HEK293 (cell line): Measurements from ENCODE around the gene GTF2F2.

ENCODE experiments used
- CTCF ChIA-PET: fragments of 350-600 bp; formaldehyde crosslinking; extraction: SDS; loops from one replicate; lab custom pipeline; 2021; ENCODE audit warnings: antibody characterized with exemption; lab: Yijun Ruan, JAX
- POLR2A ChIA-PET: fragments of 300-600 bp; formaldehyde crosslinking; extraction: SDS; loops from one replicate; lab custom pipeline; 2020; ENCODE audit warnings: antibody characterized with exemption, inconsistent platforms; lab: Yijun Ruan, JAX
- H3K27ac ChIP-seq: fragments of 200-500 bp; sonication (Bioruptor generic); 2 replicates; pipeline ENCODE4 v1.5.1; 2014; ENCODE audit warnings: low read depth, low read length, control low read depth, inconsistent platforms; ENCODE audit errors: extremely low read depth
- H3K36me3 ChIP-seq, 2 experiments: fragments of 200-500 bp in 1 of 2; sonication (Bioruptor generic) in 1 of 2; 1 replicate in 1 of 2; 2 replicates in 1 of 2; pipeline ENCODE4 v1.5.1; 2014 to 2017; ENCODE audit warnings: inconsistent platforms in 2 of 2, low read length in 2 of 2; ENCODE audit not compliant: control insufficient read depth in 2 of 2, insufficient read depth in 1 of 2
- H3K4me1 ChIP-seq: fragments of 200-500 bp; sonication (Bioruptor generic); 2 replicates; pipeline ENCODE4 v1.5.1; 2014; ENCODE audit warnings: mild to moderate bottlenecking, low read length, inconsistent platforms; ENCODE audit not compliant: control insufficient read depth, insufficient read depth
- H3K4me3 ChIP-seq: 2 replicates; pipeline ENCODE4 v1.5.1; 2011; ENCODE audit warnings: low read depth, mild to moderate bottlenecking, control low read depth, low read length, moderate library complexity
- H3K9me3 ChIP-seq: fragments of 200-500 bp; sonication (Bioruptor generic); 2 replicates; pipeline ENCODE4 v1.5.1; 2014; ENCODE audit warnings: low read depth, low read length, inconsistent platforms; ENCODE audit not compliant: control insufficient read depth, insufficient read depth
- IKZF3 ChIP-seq: fragments of 450-650 bp; IDR thresholded peaks from 2 replicates; pipeline ENCODE4 v1.5.0; 2018; ENCODE audit warnings: missing biosample characterization, mild to moderate bottlenecking, missing genetic modification characterization, moderate library complexity
- KLF7 ChIP-seq: fragments of 450-650 bp; formaldehyde crosslinking; IDR thresholded peaks from 2 replicates; pipeline ENCODE4 v1.5.1; 2016; ENCODE audit warnings: missing biosample characterization, missing genetic modification characterization, borderline replicate concordance
- KLF9 ChIP-seq: fragments of 450-650 bp; formaldehyde crosslinking; IDR thresholded peaks from 2 replicates; pipeline ENCODE4 v1.5.1; 2016; ENCODE audit warnings: missing biosample characterization, missing genetic modification characterization, low read depth
- SP2 ChIP-seq: fragments of 450-650 bp; formaldehyde crosslinking; IDR thresholded peaks from 2 replicates; pipeline ENCODE4 v1.5.1; 2016; ENCODE audit warnings: missing biosample characterization, missing genetic modification characterization
- TSHZ1 ChIP-seq: fragments of 450-650 bp; formaldehyde crosslinking; IDR thresholded peaks from 2 replicates; pipeline ENCODE4 v1.5.1; 2016; ENCODE audit warnings: missing biosample characterization, missing genetic modification characterization, borderline replicate concordance
- ZFP37 ChIP-seq: fragments of 450-650 bp; formaldehyde crosslinking; IDR thresholded peaks from 2 replicates; pipeline ENCODE4 v1.5.1; 2016; ENCODE audit warnings: missing biosample characterization, missing genetic modification characterization
- ZFP69B ChIP-seq: fragments of 450-650 bp; formaldehyde crosslinking; IDR thresholded peaks from 2 replicates; pipeline ENCODE4 v1.5.1; 2016; ENCODE audit warnings: missing biosample characterization, missing genetic modification characterization
- ZIC2 ChIP-seq: fragments of 450-650 bp; formaldehyde crosslinking; IDR thresholded peaks from 2 replicates; pipeline ENCODE4 v1.5.1; 2016; ENCODE audit warnings: missing biosample characterization, missing genetic modification characterization
- ZNF112 ChIP-seq: fragments of 450-650 bp; formaldehyde crosslinking; IDR thresholded peaks from 2 replicates; pipeline ENCODE4 v1.5.0; 2017; ENCODE audit warnings: missing biosample characterization, missing genetic modification characterization
- ZNF114 ChIP-seq: fragments of 450-650 bp; formaldehyde crosslinking; IDR thresholded peaks from 2 replicates; pipeline ENCODE4 v1.5.0; 2017; ENCODE audit warnings: missing biosample characterization, missing genetic modification characterization
- ZNF121 ChIP-seq: fragments of 450-650 bp; formaldehyde crosslinking; IDR thresholded peaks from 2 replicates; pipeline ENCODE4 v1.5.1; 2016; ENCODE audit warnings: missing biosample characterization, missing genetic modification characterization
- ZNF146 ChIP-seq: fragments of 450-650 bp; formaldehyde crosslinking; IDR thresholded peaks from 2 replicates; pipeline ENCODE4 v1.5.1; 2016; ENCODE audit warnings: missing biosample characterization, missing genetic modification characterization
- ZNF157 ChIP-seq: fragments of 450-650 bp; formaldehyde crosslinking; IDR thresholded peaks from 2 replicates; pipeline ENCODE4 v1.5.1; 2016; ENCODE audit warnings: missing biosample characterization, missing genetic modification characterization
- ZNF223 ChIP-seq: fragments of 450-650 bp; formaldehyde crosslinking; IDR thresholded peaks from 2 replicates; pipeline ENCODE4 v1.5.1; 2016; ENCODE audit warnings: missing biosample characterization, missing genetic modification characterization
- ZNF26 ChIP-seq: fragments of 450-650 bp; formaldehyde crosslinking; IDR thresholded peaks from 2 replicates; pipeline ENCODE4 v1.5.1; 2016; ENCODE audit warnings: missing biosample characterization, missing genetic modification characterization
- ZNF433 ChIP-seq: fragments of 450-650 bp; formaldehyde crosslinking; IDR thresholded peaks from 2 replicates; pipeline ENCODE4 v1.5.1; 2016; ENCODE audit warnings: missing biosample characterization, missing genetic modification characterization, low read depth
- ZNF48 ChIP-seq: fragments of 450-650 bp; formaldehyde crosslinking; IDR thresholded peaks from 2 replicates; pipeline ENCODE4 v1.5.1; 2016; ENCODE audit warnings: missing biosample characterization, missing genetic modification characterization
- ZNF501 ChIP-seq: fragments of 450-650 bp; formaldehyde crosslinking; IDR thresholded peaks from 2 replicates; pipeline ENCODE4 v1.5.1; 2016; ENCODE audit warnings: missing biosample characterization, missing genetic modification characterization
- ZNF514 ChIP-seq: fragments of 450-650 bp; formaldehyde crosslinking; IDR thresholded peaks from 2 replicates; pipeline ENCODE4 v1.5.1; 2016; ENCODE audit warnings: missing biosample characterization, missing genetic modification characterization
- ZNF626 ChIP-seq: fragments of 450-650 bp; sonication (Bioruptor Pico); formaldehyde crosslinking; IDR thresholded peaks from 2 replicates; pipeline ENCODE4 v1.5.1; 2018; ENCODE audit warnings: missing biosample characterization, missing genetic modification characterization, inconsistent platforms
- ZNF664 ChIP-seq: fragments of 450-650 bp; formaldehyde crosslinking; IDR thresholded peaks from 2 replicates; pipeline ENCODE4 v1.5.1; 2016; ENCODE audit warnings: missing biosample characterization, missing genetic modification characterization
- ZNF747 ChIP-seq: fragments of 450-650 bp; formaldehyde crosslinking; IDR thresholded peaks from 2 replicates; pipeline ENCODE4 v1.5.1; 2016; ENCODE audit warnings: missing biosample characterization, missing genetic modification characterization
- ZNF791 ChIP-seq: fragments of 450-650 bp; formaldehyde crosslinking; IDR thresholded peaks from 2 replicates; pipeline ENCODE4 v1.5.1; 2016; ENCODE audit warnings: missing biosample characterization, missing genetic modification characterization
- TF ChIP-seq, protein P1 (sequence below): fragments of 450-650 bp; formaldehyde crosslinking; IDR thresholded peaks from 2 replicates; pipeline ENCODE4 v1.5.1; 2016; ENCODE audit warnings: missing biosample characterization, missing genetic modification characterization
- TF ChIP-seq, protein P2 (sequence below): fragments of 450-650 bp; formaldehyde crosslinking; IDR thresholded peaks from 2 replicates; pipeline ENCODE4 v1.5.1; 2017; ENCODE audit warnings: missing biosample characterization, missing genetic modification characterization
- TF ChIP-seq, protein P3 (sequence below): fragments of 450-650 bp; IDR thresholded peaks from 2 replicates; pipeline ENCODE4 v1.5.1; 2018; ENCODE audit warnings: missing biosample characterization, missing genetic modification characterization
- TF ChIP-seq, protein P4 (sequence below): fragments of 450-650 bp; formaldehyde crosslinking; IDR thresholded peaks from 2 replicates; pipeline ENCODE4 v1.5.1; 2017; ENCODE audit warnings: missing biosample characterization, missing genetic modification characterization

GTF2F2 gene

DNA sequence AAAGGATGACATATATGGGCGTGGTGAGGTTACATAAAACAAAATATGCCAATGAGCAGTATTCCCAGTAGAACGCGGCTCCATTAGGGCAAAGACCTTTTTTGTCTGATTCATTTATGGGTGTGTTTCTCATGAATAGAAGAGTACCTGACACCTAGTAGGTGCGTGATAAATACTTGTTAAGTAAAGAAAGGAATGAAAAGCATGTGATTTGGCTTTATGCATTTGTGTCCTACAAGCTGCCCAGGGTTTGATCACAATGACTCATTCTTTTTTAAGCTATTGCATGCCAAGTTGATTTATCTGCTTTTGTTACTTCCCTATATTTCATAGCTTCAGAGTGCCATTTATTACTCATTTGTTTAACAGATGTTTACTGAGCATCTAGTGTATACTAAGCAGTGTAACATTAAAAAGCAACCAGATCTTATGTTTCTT lies 99.6 kb downstream of the GTF2F2 start:
- POLR2A ChIA-PET = no interaction called here
- H3K9me3 ChIP-seq = no peaks in the 10 kb centered on the region
- H3K27ac ChIP-seq = no peak overlapping the region
- H3K4me3 ChIP-seq = no peak overlapping the region
- CTCF ChIA-PET = no interaction called here
- peaks cover 8% of the 10 kb centered on the region for H3K4me1 ChIP-seq
- H3K36me3 ChIP-seq = no peaks in the 10 kb centered on the region; a peak in 1 of 3 replicates
- TF ChIP-seq, protein P1, sequence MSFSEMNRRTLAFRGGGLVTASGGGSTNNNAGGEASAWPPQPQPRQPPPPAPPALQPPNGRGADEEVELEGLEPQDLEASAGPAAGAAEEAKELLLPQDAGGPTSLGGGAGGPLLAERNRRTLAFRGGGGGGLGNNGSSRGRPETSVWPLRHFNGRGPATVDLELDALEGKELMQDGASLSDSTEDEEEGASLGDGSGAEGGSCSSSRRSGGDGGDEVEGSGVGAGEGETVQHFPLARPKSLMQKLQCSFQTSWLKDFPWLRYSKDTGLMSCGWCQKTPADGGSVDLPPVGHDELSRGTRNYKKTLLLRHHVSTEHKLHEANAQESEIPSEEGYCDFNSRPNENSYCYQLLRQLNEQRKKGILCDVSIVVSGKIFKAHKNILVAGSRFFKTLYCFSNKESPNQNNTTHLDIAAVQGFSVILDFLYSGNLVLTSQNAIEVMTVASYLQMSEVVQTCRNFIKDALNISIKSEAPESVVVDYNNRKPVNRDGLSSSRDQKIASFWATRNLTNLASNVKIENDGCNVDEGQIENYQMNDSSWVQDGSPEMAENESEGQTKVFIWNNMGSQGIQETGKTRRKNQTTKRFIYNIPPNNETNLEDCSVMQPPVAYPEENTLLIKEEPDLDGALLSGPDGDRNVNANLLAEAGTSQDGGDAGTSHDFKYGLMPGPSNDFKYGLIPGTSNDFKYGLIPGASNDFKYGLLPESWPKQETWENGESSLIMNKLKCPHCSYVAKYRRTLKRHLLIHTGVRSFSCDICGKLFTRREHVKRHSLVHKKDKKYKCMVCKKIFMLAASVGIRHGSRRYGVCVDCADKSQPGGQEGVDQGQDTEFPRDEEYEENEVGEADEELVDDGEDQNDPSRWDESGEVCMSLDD = no peak
- TF ChIP-seq ZFP37 (tag by site-specific recombination) = no peak
- no peak for TF ChIP-seq ZNF48
- 0 out of 2 replicates have a peak, but pooled peaks have one; percentile 4 for TF ChIP-seq SP2 (tag by site-specific recombination)
- TF ChIP-seq, protein P2, sequence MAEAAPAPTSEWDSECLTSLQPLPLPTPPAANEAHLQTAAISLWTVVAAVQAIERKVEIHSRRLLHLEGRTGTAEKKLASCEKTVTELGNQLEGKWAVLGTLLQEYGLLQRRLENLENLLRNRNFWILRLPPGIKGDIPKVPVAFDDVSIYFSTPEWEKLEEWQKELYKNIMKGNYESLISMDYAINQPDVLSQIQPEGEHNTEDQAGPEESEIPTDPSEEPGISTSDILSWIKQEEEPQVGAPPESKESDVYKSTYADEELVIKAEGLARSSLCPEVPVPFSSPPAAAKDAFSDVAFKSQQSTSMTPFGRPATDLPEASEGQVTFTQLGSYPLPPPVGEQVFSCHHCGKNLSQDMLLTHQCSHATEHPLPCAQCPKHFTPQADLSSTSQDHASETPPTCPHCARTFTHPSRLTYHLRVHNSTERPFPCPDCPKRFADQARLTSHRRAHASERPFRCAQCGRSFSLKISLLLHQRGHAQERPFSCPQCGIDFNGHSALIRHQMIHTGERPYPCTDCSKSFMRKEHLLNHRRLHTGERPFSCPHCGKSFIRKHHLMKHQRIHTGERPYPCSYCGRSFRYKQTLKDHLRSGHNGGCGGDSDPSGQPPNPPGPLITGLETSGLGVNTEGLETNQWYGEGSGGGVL (tag by site-specific recombination) = no peak
- no peak; the same call in none of the 2 replicates for TF ChIP-seq ZFP69B (tag by site-specific recombination)
- TF ChIP-seq ZNF514 (tag by site-specific recombination) = no peak
- TF ChIP-seq ZNF121 = no peak
- no peak for TF ChIP-seq ZNF747
- no peak for TF ChIP-seq ZNF157 (tag by site-specific recombination)
- 0 out of 2 replicates have a peak, but pooled peaks have one; percentile 7 for TF ChIP-seq ZNF501 (tag by site-specific recombination)
- peak; percentile 31; the same call in 1 of the 2 replicates for TF ChIP-seq KLF9
- no peak for TF ChIP-seq ZNF112
- peak; percentile 50 for TF ChIP-seq IKZF3 (tag by site-specific recombination)
- no peak for TF ChIP-seq ZIC2
- no peak for TF ChIP-seq ZNF433 (tag by site-specific recombination)
- TF ChIP-seq, protein P3, sequence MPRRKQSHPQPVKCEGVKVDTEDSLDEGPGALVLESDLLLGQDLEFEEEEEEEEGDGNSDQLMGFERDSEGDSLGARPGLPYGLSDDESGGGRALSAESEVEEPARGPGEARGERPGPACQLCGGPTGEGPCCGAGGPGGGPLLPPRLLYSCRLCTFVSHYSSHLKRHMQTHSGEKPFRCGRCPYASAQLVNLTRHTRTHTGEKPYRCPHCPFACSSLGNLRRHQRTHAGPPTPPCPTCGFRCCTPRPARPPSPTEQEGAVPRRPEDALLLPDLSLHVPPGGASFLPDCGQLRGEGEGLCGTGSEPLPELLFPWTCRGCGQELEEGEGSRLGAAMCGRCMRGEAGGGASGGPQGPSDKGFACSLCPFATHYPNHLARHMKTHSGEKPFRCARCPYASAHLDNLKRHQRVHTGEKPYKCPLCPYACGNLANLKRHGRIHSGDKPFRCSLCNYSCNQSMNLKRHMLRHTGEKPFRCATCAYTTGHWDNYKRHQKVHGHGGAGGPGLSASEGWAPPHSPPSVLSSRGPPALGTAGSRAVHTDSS (tag by site-specific recombination) = no peak
- no peak for TF ChIP-seq ZNF114 (tag by site-specific recombination)
- TF ChIP-seq ZNF626 = no peak
- peak; percentile 92 for TF ChIP-seq TSHZ1
- 0 out of 2 replicates have a peak, but pooled peaks have one; percentile 35 for TF ChIP-seq KLF7
- TF ChIP-seq, protein P4, sequence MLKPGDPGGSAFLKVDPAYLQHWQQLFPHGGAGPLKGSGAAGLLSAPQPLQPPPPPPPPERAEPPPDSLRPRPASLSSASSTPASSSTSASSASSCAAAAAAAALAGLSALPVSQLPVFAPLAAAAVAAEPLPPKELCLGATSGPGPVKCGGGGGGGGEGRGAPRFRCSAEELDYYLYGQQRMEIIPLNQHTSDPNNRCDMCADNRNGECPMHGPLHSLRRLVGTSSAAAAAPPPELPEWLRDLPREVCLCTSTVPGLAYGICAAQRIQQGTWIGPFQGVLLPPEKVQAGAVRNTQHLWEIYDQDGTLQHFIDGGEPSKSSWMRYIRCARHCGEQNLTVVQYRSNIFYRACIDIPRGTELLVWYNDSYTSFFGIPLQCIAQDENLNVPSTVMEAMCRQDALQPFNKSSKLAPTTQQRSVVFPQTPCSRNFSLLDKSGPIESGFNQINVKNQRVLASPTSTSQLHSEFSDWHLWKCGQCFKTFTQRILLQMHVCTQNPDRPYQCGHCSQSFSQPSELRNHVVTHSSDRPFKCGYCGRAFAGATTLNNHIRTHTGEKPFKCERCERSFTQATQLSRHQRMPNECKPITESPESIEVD (tag by site-specific recombination) = peak; percentile 6; the same call in 1 of the 2 replicates
- TF ChIP-seq ZNF223 = no peak
- peak; percentile 96 for TF ChIP-seq ZNF664 (tag by site-specific recombination)
- no peak for TF ChIP-seq ZNF26
- TF ChIP-seq ZNF146 (tag by site-specific recombination) = no peak
- TF ChIP-seq ZNF791 = no peak
